ENCODE data around the gene KNL1. TPM values are rescaled to one million over a fixed set of nuclear protein-coding genes. Genes with fewer than 3 reads are reported as not detected.

KNL1 gene
- polyA plus RNA-seq, 4 donors: 8.1 to 11.0 (median 8.9) TPM

- Histone ChIP-seq H3K36me3 (ENCODE audit: control insufficient read depth in 3 of 3, insufficient read depth in 2 of 3, low read depth in 1 of 3, low read length in 3 of 3) (no peaks in the 10 kb centered on the region), H3K27me3 (ENCODE audit: control insufficient read depth in 3 of 3, insufficient read depth in 3 of 3, low read length in 3 of 3) (no peaks in the 10 kb centered on the region), H3K4me3 (ENCODE audit: low read depth in 1 of 3, low read length in 3 of 3) (peak overlapping the region in 1 of 3 donors; percentile 27), H3K27ac (ENCODE audit: low read depth in 1 of 3, low read length in 2 of 3) (peak overlapping the region in 1 of 3 donors; percentile 82), H3K9me3 (ENCODE audit: control insufficient read depth in 2 of 2, insufficient read depth in 1 of 2, low read depth in 1 of 2, low read length in 1 of 2) (no peaks in the 10 kb centered on the region), H3K4me1 (ENCODE audit: control insufficient read depth in 3 of 3, insufficient read depth in 2 of 3, low read depth in 1 of 3, low read length in 2 of 3) (peaks cover 0 to 15% (median 2%) of the 10 kb centered on the region in 3 donors)
- FAIRE-seq (no peak), DNase-seq (peak; percentile 42 to 49)
- 22 to 57% (median 50%) methylated on average over 8 of the region's 8 CpGs for WGBS, 3 donors
Measured at GRCh38 chr15:40591389-40591788, 2.7 kb upstream of the KNL1 start.

- FAIRE-seq (no peak), DNase-seq (peak; percentile 32 to 66)
- H3K27me3 ChIP-seq (ENCODE audit: control insufficient read depth in 3 of 3, insufficient read depth in 3 of 3, low read length in 3 of 3): no peaks in the 10 kb centered on the region
- peaks cover 0 to 15% (median 2%) of the 10 kb centered on the region in 3 donors for H3K4me1 ChIP-seq (ENCODE audit: control insufficient read depth in 3 of 3, insufficient read depth in 2 of 3, low read depth in 1 of 3, low read length in 2 of 3)
- no peak overlapping the region for H3K27ac ChIP-seq (ENCODE audit: low read depth in 1 of 3, low read length in 2 of 3)
- H3K36me3 ChIP-seq (ENCODE audit: control insufficient read depth in 3 of 3, insufficient read depth in 2 of 3, low read depth in 1 of 3, low read length in 3 of 3): no peaks in the 10 kb centered on the region
- WGBS, 3 donors: 13 to 48% (median 27%) methylated on average over 2 of the region's 2 CpGs
- no peaks in the 10 kb centered on the region for H3K9me3 ChIP-seq (ENCODE audit: control insufficient read depth in 2 of 2, insufficient read depth in 1 of 2, low read depth in 1 of 2, low read length in 1 of 2)
- no peak overlapping the region for H3K4me3 ChIP-seq (ENCODE audit: low read depth in 1 of 3, low read length in 3 of 3)
Measured at GRCh38 chr15:40593165-40593564, 884 bp upstream of the KNL1 start.

- DNase-seq (peak in 1 of 2 donors; percentile 62), FAIRE-seq (no peak)
- Histone ChIP-seq H3K9me3 (ENCODE audit: control insufficient read depth in 2 of 2, insufficient read depth in 1 of 2, low read depth in 1 of 2, low read length in 1 of 2) (no peaks in the 10 kb centered on the region), H3K27me3 (ENCODE audit: control insufficient read depth in 3 of 3, insufficient read depth in 3 of 3, low read length in 3 of 3) (no peaks in the 10 kb centered on the region), H3K4me1 (ENCODE audit: control insufficient read depth in 3 of 3, insufficient read depth in 2 of 3, low read depth in 1 of 3, low read length in 2 of 3) (peaks cover 0 to 15% (median 2%) of the 10 kb centered on the region in 3 donors), H3K4me3 (ENCODE audit: low read depth in 1 of 3, low read length in 3 of 3) (peak overlapping the region; percentile 56 to 84 (median 77)), H3K36me3 (ENCODE audit: control insufficient read depth in 3 of 3, insufficient read depth in 2 of 3, low read depth in 1 of 3, low read length in 3 of 3) (no peaks in the 10 kb centered on the region), H3K27ac (ENCODE audit: low read depth in 1 of 3, low read length in 2 of 3) (peak overlapping the region; percentile 78 to 98 (median 96))
- 0% methylated on average over 31 of the region's 31 CpGs for WGBS, 3 donors
Measured at GRCh38 chr15:40594429-40594836, 384 bp downstream of the KNL1 start.

GRCh38 chr15:40595219-40595618 is 1.2 kb downstream of the KNL1 start:
- Histone ChIP-seq H3K4me1 (ENCODE audit: control insufficient read depth in 3 of 3, insufficient read depth in 2 of 3, low read depth in 1 of 3, low read length in 2 of 3) (peaks cover 0 to 15% (median 2%) of the 10 kb centered on the region in 3 donors), H3K9me3 (ENCODE audit: control insufficient read depth in 2 of 2, insufficient read depth in 1 of 2, low read depth in 1 of 2, low read length in 1 of 2) (no peaks in the 10 kb centered on the region), H3K4me3 (ENCODE audit: low read depth in 1 of 3, low read length in 3 of 3) (peak overlapping the region in 1 of 3 donors; percentile 84), H3K36me3 (ENCODE audit: control insufficient read depth in 3 of 3, insufficient read depth in 2 of 3, low read depth in 1 of 3, low read length in 3 of 3) (no peaks in the 10 kb centered on the region), H3K27me3 (ENCODE audit: control insufficient read depth in 3 of 3, insufficient read depth in 3 of 3, low read length in 3 of 3) (no peaks in the 10 kb centered on the region), H3K27ac (ENCODE audit: low read depth in 1 of 3, low read length in 2 of 3) (no peak overlapping the region)
- FAIRE-seq (no peak), DNase-seq (peak in 1 of 2 donors; percentile 6)
- 24 to 33% (median 28%) methylated on average over 5 of the region's 5 CpGs for WGBS, 3 donors

- 50 to 54% (median 54%) methylated on average over 5 of the region's 5 CpGs for WGBS, 3 donors
- FAIRE-seq: no peak
- H3K4me3 ChIP-seq (ENCODE audit: low read depth in 1 of 3, low read length in 3 of 3): no peak overlapping the region
Measured at GRCh38 chr15:40595773-40596172, 1.7 kb downstream of the KNL1 start.

GRCh38 chr15:40597024-40597423 is 3.0 kb downstream of the KNL1 start:
- Histone ChIP-seq H3K4me3 (ENCODE audit: low read depth in 1 of 3, low read length in 3 of 3) (no peak overlapping the region), H3K27me3 (ENCODE audit: control insufficient read depth in 3 of 3, insufficient read depth in 3 of 3, low read length in 3 of 3) (no peaks in the 10 kb centered on the region), H3K4me1 (ENCODE audit: control insufficient read depth in 3 of 3, insufficient read depth in 2 of 3, low read depth in 1 of 3, low read length in 2 of 3) (peaks cover 0 to 5% (median 0%) of the 10 kb centered on the region in 3 donors), H3K27ac (ENCODE audit: low read depth in 1 of 3, low read length in 2 of 3) (no peak overlapping the region), H3K9me3 (ENCODE audit: control insufficient read depth in 2 of 2, insufficient read depth in 1 of 2, low read depth in 1 of 2, low read length in 1 of 2) (no peaks in the 10 kb centered on the region), H3K36me3 (ENCODE audit: control insufficient read depth in 3 of 3, insufficient read depth in 2 of 3, low read depth in 1 of 3, low read length in 3 of 3) (no peaks in the 10 kb centered on the region)
- FAIRE-seq: no peak
- no peak for DNase-seq
- WGBS, 3 donors: 95 to 100% (median 97%) methylated on average over 2 of the region's 2 CpGs

More at GRCh38 chr15:40595773-40596172, 1.7 kb downstream of the KNL1 start:
- H3K9me3 ChIP-seq (ENCODE audit: control insufficient read depth in 2 of 2, insufficient read depth in 1 of 2, low read depth in 1 of 2, low read length in 1 of 2): no peaks in the 10 kb centered on the region
- DNase-seq: no peak
- no peaks in the 10 kb centered on the region for H3K36me3 ChIP-seq (ENCODE audit: control insufficient read depth in 3 of 3, insufficient read depth in 2 of 3, low read depth in 1 of 3, low read length in 3 of 3)
- peaks cover 0 to 11% (median 2%) of the 10 kb centered on the region in 3 donors for H3K4me1 ChIP-seq (ENCODE audit: control insufficient read depth in 3 of 3, insufficient read depth in 2 of 3, low read depth in 1 of 3, low read length in 2 of 3)
- no peaks in the 10 kb centered on the region for H3K27me3 ChIP-seq (ENCODE audit: control insufficient read depth in 3 of 3, insufficient read depth in 3 of 3, low read length in 3 of 3)
- H3K27ac ChIP-seq (ENCODE audit: low read depth in 1 of 3, low read length in 2 of 3): no peak overlapping the region

GRCh38 chr15:40598126-40598525 is 4.1 kb downstream of the KNL1 start:
- FAIRE-seq (no peak), DNase-seq (no peak)
- WGBS, 3 donors: 61 to 76% (median 70%) methylated on average over 3 of the region's 3 CpGs

GRCh38 chr15:40598672-40599071 is 4.6 kb downstream of the KNL1 start:
- no peak for DNase-seq
- no peaks in the 10 kb centered on the region for H3K27me3 ChIP-seq (ENCODE audit: control insufficient read depth in 3 of 3, insufficient read depth in 3 of 3, low read length in 3 of 3)
- WGBS, 3 donors: 75 to 95% (median 85%) methylated on average over 4 of the region's 4 CpGs

More at GRCh38 chr15:40598126-40598525, 4.1 kb downstream of the KNL1 start:
- Histone ChIP-seq H3K9me3 (ENCODE audit: control insufficient read depth in 2 of 2, insufficient read depth in 1 of 2, low read depth in 1 of 2, low read length in 1 of 2) (no peaks in the 10 kb centered on the region), H3K27ac (ENCODE audit: low read depth in 1 of 3, low read length in 2 of 3) (no peak overlapping the region), H3K4me1 (ENCODE audit: control insufficient read depth in 3 of 3, insufficient read depth in 2 of 3, low read depth in 1 of 3, low read length in 2 of 3) (peaks cover 0 to 5% (median 0%) of the 10 kb centered on the region in 3 donors), H3K36me3 (ENCODE audit: control insufficient read depth in 3 of 3, insufficient read depth in 2 of 3, low read depth in 1 of 3, low read length in 3 of 3) (no peaks in the 10 kb centered on the region), H3K27me3 (ENCODE audit: control insufficient read depth in 3 of 3, insufficient read depth in 3 of 3, low read length in 3 of 3) (no peaks in the 10 kb centered on the region), H3K4me3 (ENCODE audit: low read depth in 1 of 3, low read length in 3 of 3) (no peak overlapping the region)

GRCh38 chr15:40600956-40601355 is 6.9 kb downstream of the KNL1 start:
- no peaks in the 10 kb centered on the region for H3K9me3 ChIP-seq (ENCODE audit: control insufficient read depth in 2 of 2, insufficient read depth in 1 of 2, low read depth in 1 of 2, low read length in 1 of 2)
- H3K36me3 ChIP-seq (ENCODE audit: control insufficient read depth in 3 of 3, insufficient read depth in 2 of 3, low read depth in 1 of 3, low read length in 3 of 3): peaks cover 0 to 2% (median 0%) of the 10 kb centered on the region in 3 donors
- 89 to 92% (median 92%) methylated on average over 12 of the region's 12 CpGs for WGBS, 3 donors
- no peak for FAIRE-seq
- no peak overlapping the region for H3K4me3 ChIP-seq (ENCODE audit: low read depth in 1 of 3, low read length in 3 of 3)
- no peak overlapping the region for H3K27ac ChIP-seq (ENCODE audit: low read depth in 1 of 3, low read length in 2 of 3)
- no peak for DNase-seq
- no peaks in the 10 kb centered on the region for H3K27me3 ChIP-seq (ENCODE audit: control insufficient read depth in 3 of 3, insufficient read depth in 3 of 3, low read length in 3 of 3)
- no peaks in the 10 kb centered on the region for H3K4me1 ChIP-seq (ENCODE audit: control insufficient read depth in 3 of 3, insufficient read depth in 2 of 3, low read depth in 1 of 3, low read length in 2 of 3)

More at GRCh38 chr15:40598672-40599071, 4.6 kb downstream of the KNL1 start:
- H3K4me1 ChIP-seq (ENCODE audit: control insufficient read depth in 3 of 3, insufficient read depth in 2 of 3, low read depth in 1 of 3, low read length in 2 of 3): peaks cover 0 to 5% (median 0%) of the 10 kb centered on the region in 3 donors
- H3K27ac ChIP-seq (ENCODE audit: low read depth in 1 of 3, low read length in 2 of 3): no peak overlapping the region
- peaks cover 0 to 2% (median 0%) of the 10 kb centered on the region in 3 donors for H3K36me3 ChIP-seq (ENCODE audit: control insufficient read depth in 3 of 3, insufficient read depth in 2 of 3, low read depth in 1 of 3, low read length in 3 of 3)
- H3K9me3 ChIP-seq (ENCODE audit: control insufficient read depth in 2 of 2, insufficient read depth in 1 of 2, low read depth in 1 of 2, low read length in 1 of 2): no peaks in the 10 kb centered on the region
- FAIRE-seq: no peak
- no peak overlapping the region for H3K4me3 ChIP-seq (ENCODE audit: low read depth in 1 of 3, low read length in 3 of 3)
